ENCODE results near the gene LBH.

DNA sequence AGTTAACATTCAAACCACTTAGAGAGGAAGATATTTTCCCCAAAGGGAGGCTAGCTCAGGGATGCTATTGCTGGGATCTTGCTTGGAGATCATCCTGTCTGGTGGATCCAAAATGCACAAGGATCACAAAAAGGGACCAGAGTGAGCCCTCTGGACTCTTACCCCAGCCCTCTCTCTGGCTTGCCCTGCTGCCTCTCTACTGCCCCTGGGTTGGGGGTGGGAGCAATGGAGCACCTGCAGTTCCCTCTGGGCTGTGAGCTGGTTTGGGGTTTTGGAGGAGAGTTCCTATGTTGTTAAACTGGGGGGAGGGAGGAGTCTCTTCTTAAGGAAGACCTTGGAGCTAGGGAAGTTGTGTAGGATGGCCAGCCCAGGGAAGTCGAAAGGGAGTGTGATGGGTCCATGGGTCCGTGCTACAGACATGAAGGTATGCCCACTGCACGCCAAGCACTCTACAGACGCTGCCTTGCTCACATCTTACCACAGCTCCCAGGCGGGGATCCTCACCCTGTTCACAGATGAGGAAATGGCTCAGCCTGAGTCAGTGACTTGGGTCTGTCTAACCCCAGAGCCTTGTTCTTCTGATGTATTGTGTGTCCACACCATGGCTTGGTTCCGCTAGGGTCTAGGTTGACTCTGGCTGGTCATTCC, 3.8 kb downstream of the LBH start:
- TF ChIP-seq POLR2A (IDR thresholded peaks at IDR 0.05), result no peak
- TF ChIP-seq, protein P1, sequence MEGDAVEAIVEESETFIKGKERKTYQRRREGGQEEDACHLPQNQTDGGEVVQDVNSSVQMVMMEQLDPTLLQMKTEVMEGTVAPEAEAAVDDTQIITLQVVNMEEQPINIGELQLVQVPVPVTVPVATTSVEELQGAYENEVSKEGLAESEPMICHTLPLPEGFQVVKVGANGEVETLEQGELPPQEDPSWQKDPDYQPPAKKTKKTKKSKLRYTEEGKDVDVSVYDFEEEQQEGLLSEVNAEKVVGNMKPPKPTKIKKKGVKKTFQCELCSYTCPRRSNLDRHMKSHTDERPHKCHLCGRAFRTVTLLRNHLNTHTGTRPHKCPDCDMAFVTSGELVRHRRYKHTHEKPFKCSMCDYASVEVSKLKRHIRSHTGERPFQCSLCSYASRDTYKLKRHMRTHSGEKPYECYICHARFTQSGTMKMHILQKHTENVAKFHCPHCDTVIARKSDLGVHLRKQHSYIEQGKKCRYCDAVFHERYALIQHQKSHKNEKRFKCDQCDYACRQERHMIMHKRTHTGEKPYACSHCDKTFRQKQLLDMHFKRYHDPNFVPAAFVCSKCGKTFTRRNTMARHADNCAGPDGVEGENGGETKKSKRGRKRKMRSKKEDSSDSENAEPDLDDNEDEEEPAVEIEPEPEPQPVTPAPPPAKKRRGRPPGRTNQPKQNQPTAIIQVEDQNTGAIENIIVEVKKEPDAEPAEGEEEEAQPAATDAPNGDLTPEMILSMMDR (IDR thresholded peaks at IDR 0.05), result no peak
